ENCODE measurements around the gene JAG2. TPM values are rescaled to one million over a fixed set of nuclear protein-coding genes. Genes with fewer than 3 reads are reported as not detected.

Gene JAG2
- total and polyA plus RNA-seq, 2 of the 13 experiments (the other 11 are each of a cell fraction or from before 2014, with no cell fraction given), result 0.04 to 0.16 TPM

- TF ChIP-seq, protein P1, sequence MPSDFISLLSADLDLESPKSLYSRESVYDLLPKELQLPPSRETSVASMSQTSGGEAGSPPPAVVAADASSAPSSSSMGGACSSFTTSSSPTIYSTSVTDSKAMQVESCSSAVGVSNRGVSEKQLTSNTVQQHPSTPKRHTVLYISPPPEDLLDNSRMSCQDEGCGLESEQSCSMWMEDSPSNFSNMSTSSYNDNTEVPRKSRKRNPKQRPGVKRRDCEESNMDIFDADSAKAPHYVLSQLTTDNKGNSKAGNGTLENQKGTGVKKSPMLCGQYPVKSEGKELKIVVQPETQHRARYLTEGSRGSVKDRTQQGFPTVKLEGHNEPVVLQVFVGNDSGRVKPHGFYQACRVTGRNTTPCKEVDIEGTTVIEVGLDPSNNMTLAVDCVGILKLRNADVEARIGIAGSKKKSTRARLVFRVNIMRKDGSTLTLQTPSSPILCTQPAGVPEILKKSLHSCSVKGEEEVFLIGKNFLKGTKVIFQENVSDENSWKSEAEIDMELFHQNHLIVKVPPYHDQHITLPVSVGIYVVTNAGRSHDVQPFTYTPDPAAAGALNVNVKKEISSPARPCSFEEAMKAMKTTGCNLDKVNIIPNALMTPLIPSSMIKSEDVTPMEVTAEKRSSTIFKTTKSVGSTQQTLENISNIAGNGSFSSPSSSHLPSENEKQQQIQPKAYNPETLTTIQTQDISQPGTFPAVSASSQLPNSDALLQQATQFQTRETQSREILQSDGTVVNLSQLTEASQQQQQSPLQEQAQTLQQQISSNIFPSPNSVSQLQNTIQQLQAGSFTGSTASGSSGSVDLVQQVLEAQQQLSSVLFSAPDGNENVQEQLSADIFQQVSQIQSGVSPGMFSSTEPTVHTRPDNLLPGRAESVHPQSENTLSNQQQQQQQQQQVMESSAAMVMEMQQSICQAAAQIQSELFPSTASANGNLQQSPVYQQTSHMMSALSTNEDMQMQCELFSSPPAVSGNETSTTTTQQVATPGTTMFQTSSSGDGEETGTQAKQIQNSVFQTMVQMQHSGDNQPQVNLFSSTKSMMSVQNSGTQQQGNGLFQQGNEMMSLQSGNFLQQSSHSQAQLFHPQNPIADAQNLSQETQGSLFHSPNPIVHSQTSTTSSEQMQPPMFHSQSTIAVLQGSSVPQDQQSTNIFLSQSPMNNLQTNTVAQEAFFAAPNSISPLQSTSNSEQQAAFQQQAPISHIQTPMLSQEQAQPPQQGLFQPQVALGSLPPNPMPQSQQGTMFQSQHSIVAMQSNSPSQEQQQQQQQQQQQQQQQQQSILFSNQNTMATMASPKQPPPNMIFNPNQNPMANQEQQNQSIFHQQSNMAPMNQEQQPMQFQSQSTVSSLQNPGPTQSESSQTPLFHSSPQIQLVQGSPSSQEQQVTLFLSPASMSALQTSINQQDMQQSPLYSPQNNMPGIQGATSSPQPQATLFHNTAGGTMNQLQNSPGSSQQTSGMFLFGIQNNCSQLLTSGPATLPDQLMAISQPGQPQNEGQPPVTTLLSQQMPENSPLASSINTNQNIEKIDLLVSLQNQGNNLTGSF (CRISPR knock-in tag; IDR thresholded peaks at IDR 0.05), result no peak
- no peak for TF ChIP-seq TBP (CRISPR knock-in tag; IDR thresholded peaks at IDR 0.05)
- TF ChIP-seq KDM1A (CRISPR knock-in tag; IDR thresholded peaks at IDR 0.05), result no peak
- TF ChIP-seq, protein P2, sequence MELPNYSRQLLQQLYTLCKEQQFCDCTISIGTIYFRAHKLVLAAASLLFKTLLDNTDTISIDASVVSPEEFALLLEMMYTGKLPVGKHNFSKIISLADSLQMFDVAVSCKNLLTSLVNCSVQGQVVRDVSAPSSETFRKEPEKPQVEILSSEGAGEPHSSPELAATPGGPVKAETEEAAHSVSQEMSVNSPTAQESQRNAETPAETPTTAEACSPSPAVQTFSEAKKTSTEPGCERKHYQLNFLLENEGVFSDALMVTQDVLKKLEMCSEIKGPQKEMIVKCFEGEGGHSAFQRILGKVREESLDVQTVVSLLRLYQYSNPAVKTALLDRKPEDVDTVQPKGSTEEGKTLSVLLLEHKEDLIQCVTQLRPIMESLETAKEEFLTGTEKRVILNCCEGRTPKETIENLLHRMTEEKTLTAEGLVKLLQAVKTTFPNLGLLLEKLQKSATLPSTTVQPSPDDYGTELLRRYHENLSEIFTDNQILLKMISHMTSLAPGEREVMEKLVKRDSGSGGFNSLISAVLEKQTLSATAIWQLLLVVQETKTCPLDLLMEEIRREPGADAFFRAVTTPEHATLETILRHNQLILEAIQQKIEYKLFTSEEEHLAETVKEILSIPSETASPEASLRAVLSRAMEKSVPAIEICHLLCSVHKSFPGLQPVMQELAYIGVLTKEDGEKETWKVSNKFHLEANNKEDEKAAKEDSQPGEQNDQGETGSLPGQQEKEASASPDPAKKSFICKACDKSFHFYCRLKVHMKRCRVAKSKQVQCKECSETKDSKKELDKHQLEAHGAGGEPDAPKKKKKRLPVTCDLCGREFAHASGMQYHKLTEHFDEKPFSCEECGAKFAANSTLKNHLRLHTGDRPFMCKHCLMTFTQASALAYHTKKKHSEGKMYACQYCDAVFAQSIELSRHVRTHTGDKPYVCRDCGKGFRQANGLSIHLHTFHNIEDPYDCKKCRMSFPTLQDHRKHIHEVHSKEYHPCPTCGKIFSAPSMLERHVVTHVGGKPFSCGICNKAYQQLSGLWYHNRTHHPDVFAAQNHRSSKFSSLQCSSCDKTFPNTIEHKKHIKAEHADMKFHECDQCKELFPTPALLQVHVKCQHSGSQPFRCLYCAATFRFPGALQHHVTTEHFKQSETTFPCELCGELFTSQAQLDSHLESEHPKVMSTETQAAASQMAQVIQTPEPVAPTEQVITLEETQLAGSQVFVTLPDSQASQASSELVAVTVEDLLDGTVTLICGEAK (IDR thresholded peaks at IDR 0.05), result no peak
- TF ChIP-seq, protein P2 (CRISPR knock-in tag; IDR thresholded peaks at IDR 0.05), result no peak
- TF ChIP-seq TBL1XR1 (IDR thresholded peaks at IDR 0.05; ENCODE audit: borderline replicate concordance, low read length, partially characterized antibody), result no peak
- TF ChIP-seq, protein P3, sequence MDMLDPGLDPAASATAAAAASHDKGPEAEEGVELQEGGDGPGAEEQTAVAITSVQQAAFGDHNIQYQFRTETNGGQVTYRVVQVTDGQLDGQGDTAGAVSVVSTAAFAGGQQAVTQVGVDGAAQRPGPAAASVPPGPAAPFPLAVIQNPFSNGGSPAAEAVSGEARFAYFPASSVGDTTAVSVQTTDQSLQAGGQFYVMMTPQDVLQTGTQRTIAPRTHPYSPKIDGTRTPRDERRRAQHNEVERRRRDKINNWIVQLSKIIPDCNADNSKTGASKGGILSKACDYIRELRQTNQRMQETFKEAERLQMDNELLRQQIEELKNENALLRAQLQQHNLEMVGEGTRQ (IDR thresholded peaks at IDR 0.05; ENCODE audit: low read depth, low read length), result no peak
- TF ChIP-seq, protein P3 (CRISPR knock-in tag; IDR thresholded peaks at IDR 0.05; ENCODE audit: borderline replicate concordance), result no peak
- TF ChIP-seq GLMP (CRISPR knock-in tag; IDR thresholded peaks at IDR 0.05; ENCODE audit: borderline replicate concordance), result no peak
- no peak for TF ChIP-seq RFXANK (CRISPR knock-in tag; IDR thresholded peaks at IDR 0.05)
- no peak for TF ChIP-seq ZSCAN9 (CRISPR knock-in tag; IDR thresholded peaks at IDR 0.05; ENCODE audit: borderline replicate concordance)
Measured at GRCh38 chr14:105173145-105173544, 4.6 kb upstream of the JAG2 start (continued).
